ENCODE results near the gene PTCD3. TPM values are rescaled to one million over a fixed set of nuclear protein-coding genes. Genes with fewer than 3 reads are reported as not detected.

The PTCD3 gene
- total RNA-seq (10 to 100 TPM; 44.9 to 94.2 (median 58.7) TPM), polyA plus RNA-seq (10 to 100 TPM in 2 of 3 donors, 1 to 10 TPM in 1; 7.8 to 31.8 (median 16.6) TPM)

DNA sequence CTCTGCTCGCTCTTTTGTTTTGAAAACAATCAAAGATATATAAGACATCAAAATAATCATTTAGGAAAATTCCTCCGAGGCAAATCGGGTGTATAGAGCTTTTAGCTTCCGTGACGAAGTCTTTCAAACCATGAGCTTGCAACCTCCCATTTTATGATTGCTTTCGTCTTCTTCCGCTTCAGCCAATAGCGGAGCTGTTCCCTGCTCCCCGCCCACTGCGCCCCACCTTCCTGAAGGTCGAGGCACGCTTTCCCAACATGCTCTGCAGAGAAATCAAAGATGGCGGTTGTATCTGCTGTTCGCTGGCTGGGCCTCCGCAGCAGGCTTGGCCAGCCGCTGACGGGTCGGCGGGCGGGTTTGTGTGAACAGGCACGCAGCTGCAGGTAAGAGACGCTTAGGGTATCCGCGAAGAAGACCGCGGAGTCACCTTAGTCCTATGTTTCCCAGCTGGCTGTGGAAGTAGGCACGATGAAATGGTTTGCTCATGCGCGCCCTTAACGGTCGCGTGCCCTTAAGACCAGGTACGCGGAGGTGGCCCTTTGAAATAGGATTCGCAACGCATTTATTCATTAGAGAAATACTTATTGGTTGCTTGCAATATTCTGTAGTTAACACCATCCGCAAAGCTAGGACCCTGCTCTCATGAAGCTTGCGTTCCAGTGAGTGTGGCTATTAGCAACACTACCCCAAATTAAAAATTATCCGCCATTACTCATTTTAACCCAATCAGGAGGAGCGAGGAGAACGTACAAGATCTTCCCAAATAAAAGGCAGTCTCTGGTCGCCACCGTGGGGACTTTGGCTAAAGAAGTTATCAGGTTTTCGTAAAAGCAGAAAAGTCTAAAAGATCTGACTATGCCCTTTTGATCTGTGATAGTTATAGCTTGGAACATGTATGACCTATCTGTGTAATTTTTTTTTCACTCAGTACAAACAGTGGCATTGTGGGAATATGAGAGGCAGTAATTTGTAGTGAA is at the start of gene PTCD3:
TSS of gene PTCD3 (plus strand) at position 267 of the 977 bp plus-strand sequence. CDS start at position 280, 13 bp downstream.
- H3K4me3 ChIP-seq = peak within 1 kb of the TSS; percentile 72 to 89 (median 82)
- TF ChIP-seq POLR2A (IDR thresholded peaks at IDR 0.05) (peak; percentile 54 to 55), EP300 (IDR thresholded peaks at IDR 0.05) (no peak), POLR2AphosphoS5 (IDR thresholded peaks at IDR 0.05) (peak; percentile 78 to 92 (median 88))
- H3K9me3 ChIP-seq = no peaks in the 10 kb centered on the region
- H3K27me3 ChIP-seq = no peaks in the 10 kb centered on the region
- peaks cover 0 to 35% (median under 1%) of the 10 kb centered on the region in 4 donors for H3K36me3 ChIP-seq
- WGBS, 2 donors = 0 to 1% methylated on average over 44 of the region's 44 CpGs
- H3K4me1 ChIP-seq = peaks cover 0 to 47% (median 39%) of the 10 kb centered on the region in 4 donors
- H3K27ac ChIP-seq = peak within 1 kb of the TSS; percentile 83 to 86 (median 84)
- intact Hi-C loops (cut with DNase I) = loop anchor here (10.0 kb wide), 1 partner anchor 751 kb away; the partner anchor contains the start of genes ELMOD3 and RETSAT
- DNase-seq = peak; percentile 97

GRCh38 chr2:86056590-86057331 is 49.3 kb upstream of the PTCD3 start:
- WGBS, 2 donors = 90 to 96% methylated on average over 4 of the region's 4 CpGs
- Histone ChIP-seq H3K4me1 (no peaks in the 10 kb centered on the region), H3K9me3 (no peaks in the 10 kb centered on the region), H3K4me3 (no peak overlapping the region), H3K27me3 (no peaks in the 10 kb centered on the region), H3K27ac (no peak overlapping the region), H3K36me3 (peaks cover 0 to 79% (median 22%) of the 10 kb centered on the region in 4 donors)
- no peak for DNase-seq
- intact Hi-C loops (cut with DNase I) = no loop called here
- TF ChIP-seq POLR2A (IDR thresholded peaks at IDR 0.05) (no peak), CTCF (IDR thresholded peaks at IDR 0.05) (no peak), POLR2AphosphoS5 (IDR thresholded peaks at IDR 0.05) (no peak), EP300 (IDR thresholded peaks at IDR 0.05) (no peak)

DNA sequence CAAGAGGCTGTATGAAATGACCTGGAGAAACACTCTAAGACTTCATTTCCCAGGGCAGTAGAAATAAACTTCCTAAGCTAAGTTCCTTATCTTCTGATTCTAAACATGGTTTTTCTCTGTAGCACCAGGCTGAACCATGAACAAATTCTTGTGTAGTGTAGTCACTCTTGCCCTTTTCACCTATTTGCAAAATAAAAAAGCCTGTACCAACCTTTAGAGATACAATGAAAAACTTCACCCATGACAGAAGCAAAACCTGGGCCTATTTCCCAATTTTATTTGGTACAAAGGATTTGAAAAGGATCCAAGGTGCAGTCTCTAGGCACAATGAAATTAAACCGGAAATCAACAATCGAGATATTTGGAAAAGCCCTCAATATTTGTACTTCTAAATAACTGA is 44.0 kb upstream of the PTCD3 start:
- Histone ChIP-seq H3K4me1 (peaks cover 0 to 19% (median 0%) of the 10 kb centered on the region in 4 donors), H3K27me3 (no peaks in the 10 kb centered on the region), H3K4me3 (no peak overlapping the region), H3K9me3 (peaks cover 0 to 2% (median 1%) of the 10 kb centered on the region in 4 donors), H3K36me3 (peaks cover 0 to 80% (median 4%) of the 10 kb centered on the region in 4 donors), H3K27ac (no peak overlapping the region)
- TF ChIP-seq POLR2A (IDR thresholded peaks at IDR 0.05) (no peak), EP300 (IDR thresholded peaks at IDR 0.05) (no peak), CTCF (IDR thresholded peaks at IDR 0.05) (no peak), POLR2AphosphoS5 (IDR thresholded peaks at IDR 0.05) (no peak)
- intact Hi-C loops (cut with DNase I) = no loop called here
- no peak for DNase-seq
- WGBS, 2 donors = 93 to 96% methylated on average over 2 of the region's 2 CpGs

- Histone ChIP-seq H3K4me3 (no peak overlapping the region), H3K27ac (no peak overlapping the region), H3K4me1 (peaks cover 0 to 19% (median 0%) of the 10 kb centered on the region in 4 donors), H3K36me3 (peaks cover 0 to 83% (median 8%) of the 10 kb centered on the region in 4 donors), H3K9me3 (peaks cover 0 to 2% (median 1%) of the 10 kb centered on the region in 4 donors), H3K27me3 (no peaks in the 10 kb centered on the region)
- WGBS, 2 donors = 92 to 95% methylated on average over 2 of the region's 2 CpGs
- TF ChIP-seq POLR2AphosphoS5 (IDR thresholded peaks at IDR 0.05) (no peak), POLR2A (IDR thresholded peaks at IDR 0.05) (no peak), EP300 (IDR thresholded peaks at IDR 0.05) (no peak), CTCF (IDR thresholded peaks at IDR 0.05) (no peak)
- intact Hi-C loops (cut with DNase I) = no loop called here
- no peak for DNase-seq
Measured at GRCh38 chr2:86064006-86064405, 42.0 kb upstream of the PTCD3 start.
